Measurements from ENCODE around the gene SLC25A1. TPM values are rescaled to one million over a fixed set of nuclear protein-coding genes. Genes with fewer than 3 reads are reported as not detected.

The SLC25A1 gene
- total RNA-seq, 1 experiment from 2014 or later = 151 TPM

DNA sequence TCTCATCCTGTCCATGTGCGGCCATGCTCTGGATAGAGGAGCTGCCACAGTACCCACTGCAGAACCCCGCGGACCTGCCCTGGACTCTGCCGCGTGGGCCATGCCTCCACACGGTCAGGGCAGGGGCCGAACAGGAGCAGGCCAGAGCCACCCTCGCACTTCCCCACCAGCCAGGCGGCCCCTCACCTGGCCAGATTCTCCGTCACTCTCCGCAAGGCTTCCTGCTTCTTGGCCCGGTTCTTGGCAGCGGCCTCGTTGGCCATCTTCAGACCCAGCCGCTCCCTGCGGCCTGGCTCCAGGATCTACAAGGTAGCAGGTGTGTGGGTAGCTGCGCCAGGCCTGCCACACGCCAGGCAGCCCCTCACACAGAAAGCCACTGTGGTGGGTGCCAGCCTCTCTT is 43.7 kb downstream of the SLC25A1 start:
- WGBS (ENCODE audit: extremely low coverage, insufficient read length, low lambda C conversion rate) = no CpG with 5 or more reads among the region's 18 CpGs
- no peaks in the 10 kb centered on the region for H3K79me1 ChIP-seq (ENCODE audit: insufficient read depth, low read depth, low read length, poor library complexity, severe bottlenecking)

More for the DNA sequence above, 43.7 kb downstream of the SLC25A1 start:
- Histone ChIP-seq H3K23ac (ENCODE audit: insufficient read length, low read depth, low read length) (no peak overlapping the region), H4K8ac (replicated peaks; ENCODE audit: insufficient read length, low read depth, low read length) (no peak overlapping the region), H2BK120ac (ENCODE audit: low read depth, low read length, poor library complexity, severe bottlenecking) (no peak overlapping the region), H3K27ac (ENCODE audit: insufficient read length, low read depth, low read length) (no peak overlapping the region), H3K14ac (ENCODE audit: insufficient read depth, low read length) (no peak overlapping the region), H3K4ac (ENCODE audit: low read depth, low read length) (no peak overlapping the region), H2AK5ac (ENCODE audit: insufficient read length, low read length) (no peak overlapping the region), H3T11ph (ENCODE audit: low read length) (no peak overlapping the region), H3K23me2 (ENCODE audit: insufficient read length, low read depth, low read length, poor library complexity, severe bottlenecking) (no peaks in the 10 kb centered on the region), H3K56ac (ENCODE audit: insufficient read length, low read depth, low read length) (no peak overlapping the region), H4K91ac (ENCODE audit: insufficient read length, low read depth, low read length) (no peak overlapping the region), H2BK15ac (ENCODE audit: low read depth, low read length) (no peak overlapping the region), H3K4me1 (ENCODE audit: insufficient read depth, low read length) (no peaks in the 10 kb centered on the region), H3K9ac (ENCODE audit: extremely low read depth, insufficient read length, low read length) (no peak overlapping the region), H2BK5ac (ENCODE audit: insufficient read length, low read length) (no peak overlapping the region), H3K79me2 (ENCODE audit: insufficient read depth, low read length) (no peaks in the 10 kb centered on the region), H3K27me3 (ENCODE audit: insufficient read depth, low read length) (no peaks in the 10 kb centered on the region), H2BK12ac (ENCODE audit: insufficient read length, low read depth, low read length) (no peak overlapping the region), H3K9me3 (ENCODE audit: control insufficient read depth, low read depth, low read length) (no peaks in the 10 kb centered on the region), H2BK20ac (ENCODE audit: low read depth, low read length, poor library complexity, severe bottlenecking) (no peak overlapping the region), H3K18ac (ENCODE audit: insufficient read length, low read depth, low read length) (no peak overlapping the region), H2AFZ (ENCODE audit: low read length) (no peak overlapping the region), H4K20me1 (ENCODE audit: control insufficient read depth, insufficient read depth, insufficient read length) (no peaks in the 10 kb centered on the region), H3K4me2 (ENCODE audit: insufficient read depth, insufficient read length, low read length) (no peak overlapping the region), H4K5ac (ENCODE audit: insufficient read length, low read depth, low read length) (no peak overlapping the region)
- H3K9me3 Mint-ChIP-seq = no peaks in the 10 kb centered on the region
- H3K27me3 Mint-ChIP-seq (ENCODE audit: low read depth) = no peaks in the 10 kb centered on the region
- no peak for DNase-seq
- peaks cover 24 to 72% (median 53%) of the 10 kb centered on the region in 3 experiments for H3K36me3 Mint-ChIP-seq (ENCODE audit: insufficient read depth in 1 of 3, low read depth in 3 of 3)
- no peak overlapping the region for H3K4me3 Mint-ChIP-seq
- H3K4me1 Mint-ChIP-seq = no peaks in the 10 kb centered on the region; a peak in 1 of 4 replicates
- H3K27ac Mint-ChIP-seq = no peak overlapping the region
- TF ChIP-seq CTCF (conservative IDR thresholded peaks at IDR 0.05) = no peak

Data from H9 (cell line).